Measurements from ENCODE around the gene LEP. TPM values are rescaled to one million over a fixed set of nuclear protein-coding genes. Genes with fewer than 3 reads are reported as not detected.

LEP gene
- total RNA-seq (2021; ENCODE audit: unreplicated experiment) (not detected), Bru-seq, nascent RNA (not detected), BruChase-seq, experiment 1, labeled RNA remaining after a 6-hour chase (percentile 12 among the genes with signal in this experiment), BruChase-seq, experiment 2, labeled RNA remaining after a 2-hour chase (not detected)
- not detected in 2 replicates for polyA plus RNA-seq (2012)
- long read RNA-seq, result 0 reads

GRCh38 chr7:128240696-128241386 is at the start of gene LEP:
Gene LEP, plus strand, starts transcription at chr7:128241278. Its CDS starts 10,741 bp downstream, at chr7:128252019.
- ChIA-PET CTCF (no interaction called here), POLR2A (no interaction called here), RAD21 (ENCODE audit: low non-redundant PET in 1 of 2, low total read pairs in 2 of 2, uncharacterized antibody in 2 of 2, unreplicated experiment in 2 of 2) (no interaction called here)
- peaks cover 0 to 9% of the 10 kb centered on the region in 2 experiments; a peak in 2 of 4 replicates for H3K4me1 ChIP-seq (ENCODE audit: control insufficient read depth in 1 of 2, insufficient read depth in 2 of 2, low read length in 2 of 2)
- H3K27ac ChIP-seq (ENCODE audit: low read depth, low read length), result no peak within 1 kb of the TSS
- H2AFZ ChIP-seq (ENCODE audit: low read depth, low read length, poor library complexity, severe bottlenecking), result no peak within 1 kb of the TSS
- no peak for ATAC-seq
- DNase-seq (ENCODE audit: low read depth, low spot score), result no peak
- no peaks in the 10 kb centered on the region for H4K20me1 ChIP-seq (ENCODE audit: insufficient read depth)
- BruUV-seq (replicated peaks), result no TSS peak
- TF ChIP-seq SRF (IDR thresholded peaks at IDR 0.05; ENCODE audit: low read depth), result no peak
- no peak for TF ChIP-seq RAD21 (IDR thresholded peaks at IDR 0.05; ENCODE audit: low read depth)
- TF ChIP-seq ATF3 (IDR thresholded peaks at IDR 0.05), result no peak
- no peak for TF ChIP-seq MAX (IDR thresholded peaks at IDR 0.05)
- no peak for TF ChIP-seq REST (IDR thresholded peaks at IDR 0.05; ENCODE audit: low read depth)
- no peak for TF ChIP-seq FOSL1 (IDR thresholded peaks at IDR 0.05; ENCODE audit: low read depth)
- no peak for TF ChIP-seq CEBPB (IDR thresholded peaks at IDR 0.05; ENCODE audit: low read depth)
- TF ChIP-seq TCF7L2 (IDR thresholded peaks at IDR 0.05; ENCODE audit: borderline replicate concordance, extremely low read depth, insufficient read depth, insufficient read length), result no peak
- no peak for TF ChIP-seq EZH2phosphoT487 (IDR thresholded peaks at IDR 0.05; ENCODE audit: borderline replicate concordance)
- TF ChIP-seq POLR2A (IDR thresholded peaks at IDR 0.05; ENCODE audit: borderline replicate concordance, extremely low read depth, insufficient read depth, insufficient read length), result no peak
- no peak for TF ChIP-seq SP1 (IDR thresholded peaks at IDR 0.05; ENCODE audit: low read depth)
- no peak for TF ChIP-seq ELF1 (IDR thresholded peaks at IDR 0.05; ENCODE audit: borderline replicate concordance, low read depth)
- no peak for TF ChIP-seq CBX3 (IDR thresholded peaks at IDR 0.05; ENCODE audit: low read depth)
- no peak within 1 kb of the TSS for H3K4me2 ChIP-seq (ENCODE audit: low read length)
- no peak within 1 kb of the TSS for H3K9ac ChIP-seq (ENCODE audit: low read length)
- H3K36me3 ChIP-seq (ENCODE audit: control insufficient read depth in 1 of 2, insufficient read depth in 2 of 2, low read length in 2 of 2), result no peaks in the 10 kb centered on the region
- intact Hi-C loops (cut with micrococcal nuclease), result loop anchor here (1.0 kb wide), 1 partner anchor 16 kb away; no protein-coding TSS in a partner anchor
- H3K9me2 ChIP-seq (ENCODE audit: insufficient read depth), result no peaks in the 10 kb centered on the region
- H3K9me3 ChIP-seq (ENCODE audit: control insufficient read depth in 1 of 2, insufficient read depth in 1 of 2, low read depth in 1 of 2, low read length in 2 of 2), result no peaks in the 10 kb centered on the region
- H3K27me3 ChIP-seq (ENCODE audit: insufficient read depth, low read length), result no peaks in the 10 kb centered on the region
- no peaks in the 10 kb centered on the region for H3K79me2 ChIP-seq (ENCODE audit: insufficient read depth, low read length)
- H3K4me3 ChIP-seq (replicated peaks in 1 of 2; ENCODE audit: low read depth in 1 of 2, low read length in 2 of 2), result no peak within 1 kb of the TSS
